GM10248 (cell line): ENCODE measurements around the gene TACC2.

Experiments
- CTCF ChIA-PET: fragments of 300-600 bp; sonication (Branson Sonifier 250); formaldehyde crosslinking; extraction: SDS; loops from one replicate; lab custom pipeline; 2021; ENCODE audit warnings: antibody characterized with exemption; lab: Yijun Ruan, JAX
- POLR2A ChIA-PET: fragments of 350-650 bp; sonication (Branson Sonifier 250); formaldehyde crosslinking; extraction: SDS; loops from one replicate; lab custom pipeline; 2020; ENCODE audit warnings: antibody characterized with exemption; lab: Yijun Ruan, JAX
- DNase-seq: peaks from one replicate; pipeline ENCODE4 v3.0.0; 2012; ENCODE audit errors: extremely low spot score
- CTCF ChIP-seq: IDR thresholded peaks from 2 replicates; pipeline ENCODE4 v1.5.1; 2012; ENCODE audit warnings: mild to moderate bottlenecking, low read depth; ENCODE audit errors: extremely low read depth, missing control alignments, control extremely low read depth

The TACC2 gene

GRCh38 chr10:122282253-122282671, 293.3 kb downstream of the TACC2 start:
- CTCF ChIA-PET, result interaction anchor here (1.1 to 11.6 kb wide), 7 partner anchors 13 to 285 kb away, joined by 3 to 86 read pairs (median 15); no protein-coding TSS in a partner anchor
- POLR2A ChIA-PET, result no interaction called here
- no peak for TF ChIP-seq CTCF
- DNase-seq, result no peak

GRCh38 chr10:122282909-122283308, 293.9 kb downstream of the TACC2 start:
- CTCF ChIA-PET, result interaction anchor here (1.1 to 11.6 kb wide), 6 partner anchors 15 to 285 kb away, joined by 3 to 86 read pairs (median 10); no protein-coding TSS in a partner anchor
- TF ChIP-seq CTCF, result no peak
- no peak for DNase-seq

GRCh38 chr10:122285506-122286444, 296.8 kb downstream of the TACC2 start:
- DNase-seq, result no peak
- POLR2A ChIA-PET, result no interaction called here
- TF ChIP-seq CTCF, result no peak
- CTCF ChIA-PET, result interaction anchor here (1.2 to 11.6 kb wide), 5 partner anchors 12 to 419 kb away, joined by 3 to 86 read pairs (median 7); no protein-coding TSS in a partner anchor

More at GRCh38 chr10:122282909-122283308, 293.9 kb downstream of the TACC2 start:
- POLR2A ChIA-PET, result no interaction called here

- DNase-seq, result no peak
- TF ChIP-seq CTCF, result no peak
- ChIA-PET CTCF (interaction anchor here (1.2 to 11.6 kb wide), 5 partner anchors 11 to 418 kb away, joined by 3 to 86 read pairs (median 7); no protein-coding TSS in a partner anchor), POLR2A (no interaction called here)
These were observed 297.9 kb downstream of the TACC2 start for GRCh38 chr10:122286867-122287266.

GRCh38 chr10:122287570-122287969, 298.6 kb downstream of the TACC2 start:
- TF ChIP-seq CTCF, result no peak
- CTCF ChIA-PET, result interaction anchor here (11.6 kb wide), 1 partner anchor 10 kb away, joined by 86 read pairs; no protein-coding TSS in a partner anchor

GRCh38 chr10:122288262-122288661, 299.3 kb downstream of the TACC2 start:
- DNase-seq, result no peak
- no peak for TF ChIP-seq CTCF
- ChIA-PET CTCF (interaction anchor here (4.2 to 11.6 kb wide), 2 partner anchors 8 to 9 kb away, joined by 21 to 86 read pairs; no protein-coding TSS in a partner anchor), POLR2A (no interaction called here)

More at GRCh38 chr10:122287570-122287969, 298.6 kb downstream of the TACC2 start:
- POLR2A ChIA-PET, result no interaction called here
- no peak for DNase-seq
